NOMO-1 (cell line): ENCODE data around the gene SLC66A3.
A peak's percentile ranks its signal among the peaks of the same experiment; 100 is the strongest.

Experiments used
- DNase-seq, 2 experiments: peaks; one replicate each; lab custom pipeline; 2025; ENCODE audit not compliant: unreplicated experiment in 2 of 2; lab: John Stamatoyannopoulos, UW

SLC66A3 gene

DNA sequence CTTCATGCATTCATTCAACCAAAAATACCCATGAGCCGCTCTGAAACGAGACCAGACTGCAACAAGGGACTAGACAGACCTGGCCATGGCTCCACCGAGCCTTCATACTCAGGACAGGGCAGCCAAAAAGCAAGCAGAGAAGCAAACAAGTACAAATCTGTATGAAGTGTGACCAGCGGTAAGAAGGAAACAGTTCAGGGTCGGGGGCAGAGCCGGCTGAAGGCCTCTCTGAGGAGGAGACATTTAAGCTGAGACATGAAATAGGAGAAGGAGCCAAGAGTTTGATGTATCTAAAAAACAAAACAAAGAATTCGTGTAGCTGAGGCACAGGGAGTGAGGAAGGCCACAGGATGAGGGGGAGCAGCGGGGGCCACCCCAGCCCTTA is 21.3 kb upstream of the SLC66A3 start:
- no peak for DNase-seq

DNA sequence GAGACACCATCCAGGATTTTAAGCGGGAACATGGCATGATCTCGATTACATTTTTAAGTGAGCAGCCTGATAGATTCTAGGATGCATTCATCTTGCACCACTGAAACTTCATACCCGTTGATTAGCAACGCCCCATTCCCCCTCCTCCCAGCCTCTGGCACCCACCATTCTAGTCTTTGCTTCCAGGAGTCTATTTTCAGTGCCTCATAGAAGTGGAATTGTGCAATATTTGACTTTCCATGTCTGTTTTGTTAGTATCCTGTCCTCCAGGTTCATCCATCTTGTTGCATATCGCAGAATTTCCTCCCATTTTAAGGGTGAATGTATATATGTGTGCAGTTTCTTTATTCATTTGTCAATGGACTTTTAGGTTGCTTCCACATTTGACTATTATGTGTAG is 20.9 kb upstream of the SLC66A3 start:
- no peak for DNase-seq

DNA sequence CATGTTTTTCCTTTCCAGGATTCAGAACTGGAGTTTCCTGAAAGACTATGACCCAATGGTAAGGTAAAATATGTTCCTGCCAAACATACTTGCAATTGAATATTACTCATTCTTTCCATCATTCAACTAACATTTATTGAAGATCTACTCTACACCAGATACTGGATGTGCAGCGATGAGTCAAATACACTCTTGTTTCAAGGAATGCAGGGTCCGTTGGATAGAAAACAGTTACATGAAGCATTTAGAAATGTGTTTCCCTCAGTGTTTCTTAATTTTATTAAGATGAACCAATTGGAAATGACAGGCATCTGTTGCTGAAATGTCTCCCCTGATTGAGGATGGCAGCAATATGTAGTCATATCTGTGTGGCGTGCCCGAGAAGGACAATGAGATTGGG is 14.8 kb upstream of the SLC66A3 start:
- DNase-seq, result no peak

GRCh38 chr2:11141319-11141718 is 13.9 kb upstream of the SLC66A3 start:
- DNase-seq, result no peak

DNA sequence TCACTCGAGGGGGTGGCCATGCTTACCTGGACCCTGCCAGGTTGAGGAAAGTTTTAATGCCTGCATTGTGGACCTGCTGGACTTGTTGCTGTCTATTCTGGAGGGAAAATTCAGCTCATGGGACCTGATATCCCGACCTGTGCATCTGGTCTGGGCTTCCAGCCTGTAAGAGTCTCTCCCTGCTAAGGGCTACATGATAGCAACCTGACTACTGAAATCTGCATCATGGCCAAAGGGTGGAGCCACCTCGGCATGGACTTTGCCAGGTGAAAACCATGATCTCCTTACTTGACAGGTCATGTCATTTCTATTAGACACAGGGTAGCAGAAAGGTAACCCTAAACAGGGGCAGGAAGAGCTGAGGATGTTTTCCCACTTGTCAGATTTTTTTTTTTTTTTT is 12.9 kb upstream of the SLC66A3 start:
- DNase-seq, result no peak

- no peak for DNase-seq
Observed at GRCh38 chr2:11142987-11143386, 12.3 kb upstream of the SLC66A3 start.

GRCh38 chr2:11144077-11144737 is 11.1 kb upstream of the SLC66A3 start:
- DNase-seq, result no peak

GRCh38 chr2:11144738-11145079 is 10.6 kb upstream of the SLC66A3 start:
- no peak for DNase-seq

DNA sequence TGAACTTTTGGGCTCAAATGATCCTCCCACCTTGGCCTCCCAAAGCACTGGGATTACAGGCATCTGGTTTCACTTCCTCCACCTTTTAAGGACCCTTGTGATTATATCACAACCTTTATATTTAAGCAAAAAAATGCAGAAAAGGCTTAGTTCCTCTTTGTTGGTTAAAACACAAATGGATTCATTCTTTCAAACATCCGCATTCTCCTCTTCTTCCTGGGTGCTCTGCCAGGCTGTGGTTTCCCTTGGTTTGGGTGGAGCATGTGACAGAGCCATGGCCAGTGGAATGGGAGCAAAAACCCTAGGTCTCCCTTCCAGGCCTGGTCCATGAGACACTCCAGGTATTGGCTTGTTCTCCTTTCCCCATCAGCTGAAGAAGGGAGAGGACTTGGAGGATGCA is 9.9 kb upstream of the SLC66A3 start:
- peak; percentile 75 to 85 for DNase-seq

- DNase-seq, result no peak
Observed at GRCh38 chr2:11146076-11146475, 9.2 kb upstream of the SLC66A3 start.

- no peak for DNase-seq
Observed at GRCh38 chr2:11147263-11147662, 8.0 kb upstream of the SLC66A3 start.

- no peak for DNase-seq
Observed at GRCh38 chr2:11152591-11152990, 2.7 kb upstream of the SLC66A3 start.

- DNase-seq, result peak in 1 of 2 experiments; percentile 45
Observed at GRCh38 chr2:11154016-11154922, 998 bp upstream of the SLC66A3 start.

DNA sequence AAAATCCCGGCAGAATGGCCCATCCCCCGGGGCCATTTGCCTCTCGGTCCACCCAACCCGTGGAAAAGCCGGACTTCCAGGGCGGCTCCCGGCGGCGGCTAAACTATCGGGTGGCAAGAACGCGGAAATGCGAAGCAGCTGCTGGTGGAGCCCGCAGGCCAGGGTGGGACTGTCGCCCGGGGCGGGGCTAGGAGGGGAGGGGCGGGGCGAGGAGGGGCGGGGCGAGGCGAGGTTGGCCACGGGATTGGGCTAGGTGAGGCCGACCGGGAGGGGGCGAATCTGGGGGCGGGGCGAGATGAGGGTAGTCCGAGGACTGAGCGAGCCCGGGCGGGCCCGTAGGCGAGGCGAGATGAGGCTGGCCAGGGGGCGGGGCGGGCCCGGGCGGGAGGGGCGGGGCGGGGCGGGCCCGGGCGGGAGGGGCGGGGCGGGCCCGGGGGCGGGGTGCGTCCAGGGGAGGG is 315 bp upstream of the SLC66A3 start:
- DNase-seq, result peak; percentile 90 to 96

DNA sequence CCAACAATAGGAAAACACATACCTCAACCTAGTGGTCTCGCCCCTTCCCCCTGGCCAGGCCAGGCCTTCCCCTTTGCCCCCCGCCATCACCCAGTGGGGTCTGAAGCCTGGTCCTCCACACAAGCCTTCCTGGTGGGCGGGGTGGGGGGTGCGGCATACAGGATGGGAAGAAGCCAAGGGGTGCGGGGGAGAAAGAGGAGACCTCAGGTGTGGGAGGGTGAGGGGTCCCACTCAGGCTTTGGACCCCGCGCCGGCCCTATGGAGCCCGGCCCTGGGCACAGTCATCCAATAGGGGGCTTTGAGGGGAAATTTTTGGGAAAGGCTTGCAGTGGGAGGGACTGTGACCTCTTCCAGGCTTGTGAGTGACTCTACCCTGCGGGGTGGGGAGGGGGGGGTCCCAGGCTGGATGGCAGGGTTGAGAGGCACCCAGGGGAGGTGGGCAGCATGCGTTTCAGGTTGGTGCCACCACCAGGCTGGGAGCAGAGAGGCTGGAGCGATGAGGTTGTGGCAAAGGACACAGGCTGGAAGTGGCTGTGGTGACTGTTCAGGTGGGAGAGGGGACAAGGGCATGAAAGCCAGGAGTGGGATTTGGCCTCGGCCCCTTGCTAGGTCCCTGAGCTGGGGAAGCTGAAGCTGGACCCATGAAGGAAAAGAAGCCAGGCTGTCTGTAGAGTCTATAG is 1.3 kb downstream of the SLC66A3 start:
- no peak for DNase-seq

- no peak for DNase-seq
Observed at GRCh38 chr2:11157296-11157695, 2.0 kb downstream of the SLC66A3 start.

- no peak for DNase-seq
Observed at GRCh38 chr2:11157731-11158130, 2.5 kb downstream of the SLC66A3 start.

DNA sequence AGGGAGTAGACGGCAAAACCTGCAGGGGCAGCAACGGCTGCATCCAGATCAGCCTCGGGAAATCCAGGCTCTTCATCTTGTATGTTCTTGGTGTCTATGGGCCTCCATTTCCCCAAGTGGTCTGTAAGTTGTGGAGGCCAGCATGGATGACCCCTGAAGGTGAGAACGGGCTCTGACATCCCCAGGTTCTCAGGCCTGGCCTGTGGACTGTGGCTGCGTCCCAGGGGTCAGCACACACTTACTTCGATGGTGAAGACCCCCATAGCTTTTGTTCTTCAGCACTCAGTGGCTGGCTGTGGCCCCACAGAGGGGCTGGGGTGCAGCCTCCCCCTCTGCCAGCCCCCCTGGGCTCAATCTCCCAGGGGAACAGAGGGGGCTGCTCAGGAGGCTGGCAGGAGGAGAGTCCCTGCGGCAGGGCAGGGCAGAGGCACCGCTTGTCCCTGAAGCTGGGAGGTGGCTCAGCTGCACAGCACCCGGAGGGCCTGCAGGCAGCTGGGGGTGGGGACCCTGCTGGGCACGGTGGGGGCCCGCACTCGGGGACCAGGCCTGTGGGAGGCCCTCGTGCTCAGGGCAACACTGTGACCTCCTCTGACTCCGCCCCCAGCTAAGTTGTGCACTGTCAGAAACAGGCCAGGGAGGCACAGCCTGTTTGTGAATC is 3.8 kb downstream of the SLC66A3 start:
- no peak for DNase-seq

DNA sequence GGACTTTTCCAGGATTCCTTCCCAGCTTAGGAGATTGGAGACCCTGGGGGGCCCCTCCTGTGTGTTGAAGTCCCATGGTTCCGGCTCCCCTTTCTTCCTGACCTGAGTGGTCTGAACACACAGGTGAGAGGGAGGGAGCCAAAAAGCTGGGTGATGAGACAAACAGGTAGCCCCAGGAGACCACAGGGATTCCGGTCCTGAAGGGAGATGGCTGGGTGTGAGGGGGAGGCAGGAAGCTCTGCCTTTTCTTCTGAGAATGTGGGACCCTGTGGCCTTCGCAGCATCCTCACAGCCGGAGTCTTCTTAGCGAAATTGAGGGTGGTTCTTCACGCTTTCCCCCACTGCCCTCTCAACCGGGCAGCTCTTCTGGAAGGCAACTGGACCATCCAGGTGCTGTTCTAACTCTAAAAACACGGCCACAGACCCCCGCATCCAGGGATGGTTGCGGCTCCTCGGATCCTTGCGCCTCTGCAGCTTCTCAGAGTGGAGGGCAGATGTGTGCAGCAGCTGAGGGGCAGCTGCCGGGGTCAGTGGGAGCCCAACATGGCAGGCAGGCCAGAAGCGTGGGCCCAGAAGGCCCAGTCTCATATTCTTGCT is 4.4 kb downstream of the SLC66A3 start:
- no peak for DNase-seq

GRCh38 chr2:11160256-11160655 is 5.0 kb downstream of the SLC66A3 start:
- no peak for DNase-seq
